ENCODE measurements around the gene SETBP1.

DNA sequence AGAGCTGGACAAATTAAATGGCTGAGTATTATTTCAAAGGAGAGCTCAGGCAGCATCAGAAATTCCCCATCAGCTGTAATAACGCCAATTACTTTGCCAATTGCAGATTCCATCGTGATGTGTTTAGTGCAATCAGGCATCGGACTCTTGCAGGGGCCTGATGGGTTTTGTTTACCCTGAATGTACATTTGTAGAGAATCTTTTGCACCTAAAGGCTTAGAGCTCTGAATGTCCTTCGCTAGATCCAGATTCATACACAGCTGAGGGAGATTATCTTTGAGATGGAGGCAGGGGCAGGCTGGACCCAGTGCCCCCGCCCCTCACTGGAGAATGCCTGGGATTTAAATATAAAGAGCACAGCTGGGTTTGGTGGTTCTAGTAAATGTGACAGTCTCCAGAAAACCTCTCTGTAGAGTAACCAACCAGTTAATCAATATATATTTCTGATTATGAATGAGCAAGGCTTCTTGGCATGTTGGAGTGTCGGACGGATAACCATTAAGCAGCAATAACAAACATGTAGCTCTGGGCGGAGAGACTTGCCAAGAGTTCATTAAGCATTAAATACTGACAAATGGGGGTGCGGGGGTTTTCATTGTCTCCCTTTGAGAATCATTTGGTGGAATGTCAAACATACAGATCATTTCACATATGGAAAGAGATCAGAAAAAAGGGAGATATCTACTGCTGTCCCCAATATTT, 200.9 kb downstream of the SETBP1 start:
- no peak for TF ChIP-seq EGR1 (conservative IDR thresholded peaks at IDR 0.05)
- TF ChIP-seq ZNF24 (IDR thresholded peaks at IDR 0.05), result no peak
- TF ChIP-seq ZKSCAN8 (CRISPR knock-in tag; IDR thresholded peaks at IDR 0.05), result no peak
- no peak for TF ChIP-seq MCM5 (IDR thresholded peaks at IDR 0.05; ENCODE audit: low read depth)
- no peak for TF ChIP-seq CTCF (IDR thresholded peaks at IDR 0.05 in 2 of 3, conservative IDR thresholded peaks at IDR 0.05 in 1 of 3; ENCODE audit: insufficient read depth in 2 of 3, low read depth in 1 of 3, low read length in 3 of 3)
- TF ChIP-seq EZH2 (IDR thresholded peaks at IDR 0.05; ENCODE audit: borderline replicate concordance, low read depth, low read length), result no peak
- TF ChIP-seq KAT7 (CRISPR knock-in tag; IDR thresholded peaks at IDR 0.05; ENCODE audit: borderline replicate concordance), result no peak
- TF ChIP-seq KLF10 (CRISPR knock-in tag; IDR thresholded peaks at IDR 0.05), result no peak
- TF ChIP-seq, protein P1, sequence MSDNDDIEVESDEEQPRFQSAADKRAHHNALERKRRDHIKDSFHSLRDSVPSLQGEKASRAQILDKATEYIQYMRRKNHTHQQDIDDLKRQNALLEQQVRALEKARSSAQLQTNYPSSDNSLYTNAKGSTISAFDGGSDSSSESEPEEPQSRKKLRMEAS (CRISPR knock-in tag; IDR thresholded peaks at IDR 0.05), result no peak
